Ectodermal cell (in vitro differentiated cells): ENCODE measurements around the gene GRK3.

Experiments
- H3K27ac ChIP-seq: 2 replicates; pipeline ENCODE4 v1.7.0; 2013; ENCODE audit warnings: mild to moderate bottlenecking, low read depth, low read length; ENCODE audit not compliant: insufficient read depth, poor library complexity, severe bottlenecking
- H3K27me3 ChIP-seq: 2 replicates; pipeline ENCODE4 v1.7.0; 2013; ENCODE audit warnings: mild to moderate bottlenecking, low read length; ENCODE audit not compliant: insufficient read depth, control insufficient read depth, poor library complexity, severe bottlenecking
- H3K36me3 ChIP-seq: one replicate; pipeline ENCODE4 v1.7.0; 2013; ENCODE audit warnings: low read length; ENCODE audit not compliant: control insufficient read depth, insufficient read depth
- H3K4me1 ChIP-seq: one replicate; pipeline ENCODE4 v1.7.0; 2013; ENCODE audit warnings: low read length; ENCODE audit not compliant: control insufficient read depth, insufficient read depth
- H3K4me3 ChIP-seq: 2 replicates; pipeline ENCODE4 v1.7.0; 2013; ENCODE audit warnings: low read depth, low read length, control low read depth; ENCODE audit not compliant: insufficient read depth
- H3K9me3 ChIP-seq: 2 replicates; pipeline ENCODE4 v1.7.0; 2013; ENCODE audit warnings: mild to moderate bottlenecking, low read length, moderate library complexity; ENCODE audit not compliant: control insufficient read depth
- WGBS, 2 experiments: methylation state at CpG; one replicate each; pipeline ENCODE4 v1.1.7; 2013; ENCODE audit warnings: missing lambda C conversion rate in 2 of 2; 5-methylcytosine and 5-hydroxymethylcytosine counted together

The GRK3 gene

GRCh38 chr22:25760848-25761595 lies 196.5 kb downstream of the GRK3 start:
- no peak overlapping the region for H3K4me3 ChIP-seq
- no peaks in the 10 kb centered on the region for H3K36me3 ChIP-seq
- no peaks in the 10 kb centered on the region for H3K27me3 ChIP-seq
- H3K9me3 ChIP-seq = no peaks in the 10 kb centered on the region
- 87 to 89% methylated on average over 15 of the region's 15 CpGs for WGBS, 2 experiments
- H3K27ac ChIP-seq = no peak overlapping the region
- no peaks in the 10 kb centered on the region for H3K4me1 ChIP-seq

DNA sequence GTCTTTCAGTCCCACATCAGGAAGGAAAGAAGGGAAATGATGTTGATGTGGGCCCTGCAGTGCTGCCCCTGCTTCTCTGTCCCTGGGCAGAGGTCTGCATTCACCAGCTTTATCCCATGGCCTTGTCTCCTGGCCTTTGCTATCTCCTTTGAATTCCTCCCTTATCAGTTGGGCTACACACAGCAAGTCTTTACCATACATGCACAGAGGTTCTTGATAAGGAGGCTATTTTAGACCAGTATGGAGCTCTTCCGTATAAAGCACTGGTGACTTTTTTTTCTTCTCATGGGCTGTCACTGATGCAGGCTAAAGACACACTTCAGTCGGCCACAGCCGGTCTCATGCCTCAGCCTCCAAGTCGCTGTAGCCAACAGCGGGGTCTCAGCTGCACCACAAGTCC lies 197.7 kb downstream of the GRK3 start:
- WGBS, 2 experiments = 93 to 95% methylated on average over 5 of the region's 5 CpGs

GRCh38 chr22:25763239-25763777 lies 198.8 kb downstream of the GRK3 start:
- Histone ChIP-seq H3K27ac (no peak overlapping the region), H3K4me3 (no peak overlapping the region), H3K36me3 (no peaks in the 10 kb centered on the region), H3K4me1 (no peaks in the 10 kb centered on the region), H3K9me3 (no peaks in the 10 kb centered on the region), H3K27me3 (no peaks in the 10 kb centered on the region)
- WGBS, 2 experiments = 58 to 67% methylated on average over 7 of the region's 7 CpGs

More for the DNA sequence above, 197.7 kb downstream of the GRK3 start:
- Histone ChIP-seq H3K9me3 (no peaks in the 10 kb centered on the region), H3K4me1 (no peaks in the 10 kb centered on the region), H3K27ac (no peak overlapping the region), H3K27me3 (no peaks in the 10 kb centered on the region), H3K36me3 (no peaks in the 10 kb centered on the region), H3K4me3 (no peak overlapping the region)

GRCh38 chr22:25764270-25765015 lies 200.0 kb downstream of the GRK3 start:
- Histone ChIP-seq H3K9me3 (no peaks in the 10 kb centered on the region), H3K4me3 (no peak overlapping the region), H3K4me1 (no peaks in the 10 kb centered on the region), H3K36me3 (no peaks in the 10 kb centered on the region), H3K27ac (no peak overlapping the region), H3K27me3 (no peaks in the 10 kb centered on the region)
- 86% methylated on average over 8 of the region's 8 CpGs for WGBS, 2 experiments

DNA sequence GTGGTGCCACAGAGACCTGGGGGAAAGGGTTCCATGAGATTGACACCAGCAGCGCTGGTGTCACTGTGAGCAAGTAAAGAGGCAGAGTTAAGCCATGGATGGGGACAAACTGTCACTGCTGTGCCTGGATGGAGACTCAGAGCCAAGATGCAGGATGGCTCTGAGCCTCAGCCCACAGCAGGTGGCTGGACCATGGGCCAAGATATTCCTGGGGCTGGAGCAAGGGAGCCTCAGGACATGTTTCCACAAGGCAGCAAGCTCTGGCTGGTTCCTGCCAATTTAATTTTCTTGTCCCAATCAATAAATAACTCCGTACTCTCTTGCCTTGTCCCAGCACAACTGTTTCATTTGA lies 200.5 kb downstream of the GRK3 start:
- no peak overlapping the region for H3K27ac ChIP-seq
- no peaks in the 10 kb centered on the region for H3K27me3 ChIP-seq
- 85 to 93% methylated on average over 2 of the region's 2 CpGs for WGBS, 2 experiments
- no peaks in the 10 kb centered on the region for H3K9me3 ChIP-seq
- no peak overlapping the region for H3K4me3 ChIP-seq
- H3K36me3 ChIP-seq = no peaks in the 10 kb centered on the region
- H3K4me1 ChIP-seq = no peaks in the 10 kb centered on the region

DNA sequence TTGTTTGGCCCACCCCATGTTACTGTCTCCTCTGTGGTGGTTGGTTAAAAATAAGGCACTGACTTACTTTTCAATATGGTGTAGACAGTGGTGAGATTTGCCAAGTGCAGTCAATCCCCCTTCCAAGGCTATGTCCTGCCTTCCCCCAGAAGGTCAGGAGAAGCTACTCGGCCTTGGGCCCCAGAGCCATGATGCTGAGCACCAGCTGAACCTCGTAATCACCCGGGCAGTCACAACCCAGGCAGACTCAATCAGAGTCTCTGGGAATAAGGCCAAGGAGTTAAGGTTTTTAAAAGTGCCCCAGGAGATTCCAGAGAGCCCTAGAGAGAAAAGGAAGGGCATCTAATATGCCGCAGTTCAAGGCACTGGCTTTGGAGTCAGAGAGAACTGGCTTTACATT lies 201.3 kb downstream of the GRK3 start:
- no peak overlapping the region for H3K27ac ChIP-seq
- H3K4me1 ChIP-seq = no peaks in the 10 kb centered on the region
- H3K4me3 ChIP-seq = no peak overlapping the region
- no peaks in the 10 kb centered on the region for H3K27me3 ChIP-seq
- no peaks in the 10 kb centered on the region for H3K9me3 ChIP-seq
- no peaks in the 10 kb centered on the region for H3K36me3 ChIP-seq
- 91 to 94% methylated on average over 4 of the region's 4 CpGs for WGBS, 2 experiments

DNA sequence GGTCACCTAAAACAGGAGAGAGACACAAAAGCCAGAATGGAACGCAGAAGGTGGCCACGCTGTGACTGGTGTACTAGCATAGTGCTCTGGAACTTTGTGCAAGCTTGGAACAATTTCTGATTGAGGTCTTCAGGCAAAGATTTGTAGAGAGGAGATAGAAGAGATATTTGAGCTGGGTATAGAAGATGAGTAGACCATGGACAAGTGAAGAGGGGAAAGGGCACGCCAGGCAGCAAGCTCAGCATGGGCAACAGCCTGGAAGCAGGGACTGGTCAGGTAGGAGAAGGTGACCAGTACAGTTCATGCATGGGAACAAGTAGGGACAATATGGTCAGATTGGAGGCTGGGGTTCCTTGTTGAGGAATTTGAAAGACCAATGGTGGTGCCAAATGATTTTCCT lies 201.9 kb downstream of the GRK3 start:
- no peaks in the 10 kb centered on the region for H3K9me3 ChIP-seq
- no peaks in the 10 kb centered on the region for H3K36me3 ChIP-seq
- H3K27me3 ChIP-seq = no peaks in the 10 kb centered on the region
- H3K4me1 ChIP-seq = no peaks in the 10 kb centered on the region
- H3K27ac ChIP-seq = no peak overlapping the region
- H3K4me3 ChIP-seq = no peak overlapping the region
- 91 to 93% methylated on average over 3 of the region's 3 CpGs for WGBS, 2 experiments

- Histone ChIP-seq H3K27me3 (no peaks in the 10 kb centered on the region), H3K9me3 (no peaks in the 10 kb centered on the region), H3K36me3 (no peaks in the 10 kb centered on the region), H3K4me3 (no peak overlapping the region), H3K27ac (no peak overlapping the region), H3K4me1 (no peaks in the 10 kb centered on the region)
- 94 to 98% methylated on average over 4 of the region's 4 CpGs for WGBS, 2 experiments
Observed at GRCh38 chr22:25770333-25770732, 205.9 kb downstream of the GRK3 start.

DNA sequence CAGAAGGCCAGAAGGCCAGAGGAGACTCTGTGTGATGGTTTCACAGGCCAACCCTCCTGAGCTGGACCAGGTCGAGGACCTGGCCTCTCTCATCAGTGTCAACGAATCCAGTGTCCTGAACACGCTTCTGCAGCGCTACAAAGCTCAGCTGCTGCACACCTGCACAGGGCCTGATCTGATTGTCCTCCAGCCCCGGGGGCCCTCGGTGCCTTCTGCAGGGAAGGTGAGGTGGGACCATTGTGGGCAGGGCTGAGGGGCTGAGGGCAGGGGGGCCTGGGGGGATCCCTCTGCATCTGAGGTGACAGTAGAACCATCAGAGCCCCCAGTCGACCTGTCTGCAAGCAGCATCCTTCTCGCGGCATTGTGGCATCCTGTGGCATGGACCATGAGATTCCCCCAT lies 207.8 kb downstream of the GRK3 start:
- Histone ChIP-seq H3K9me3 (no peaks in the 10 kb centered on the region), H3K4me3 (no peak overlapping the region), H3K27ac (no peak overlapping the region), H3K36me3 (no peaks in the 10 kb centered on the region), H3K27me3 (no peaks in the 10 kb centered on the region), H3K4me1 (no peaks in the 10 kb centered on the region)
- 84 to 86% methylated on average over 9 of the region's 9 CpGs for WGBS, 2 experiments

DNA sequence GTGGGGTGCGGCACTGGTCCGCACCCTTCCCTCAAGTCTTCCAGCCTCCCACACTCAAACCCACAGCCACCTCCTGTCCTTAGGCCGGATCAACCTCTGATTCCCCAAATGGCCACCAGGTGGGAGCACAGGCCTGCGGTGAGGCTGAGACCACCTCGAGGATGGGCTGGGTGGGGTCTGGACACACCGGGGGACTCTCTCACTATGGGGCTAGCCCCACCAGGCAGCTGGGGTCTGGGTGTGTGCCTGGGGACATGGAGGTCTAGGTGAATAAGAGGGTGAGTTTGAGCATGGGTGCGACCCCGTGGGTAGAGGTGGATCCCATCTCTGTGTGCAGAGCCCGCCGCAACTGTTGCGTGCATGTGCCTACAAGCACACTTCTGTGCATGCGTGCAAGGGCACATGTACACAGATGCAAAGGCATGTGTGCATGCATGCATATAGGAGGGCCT lies 210.1 kb downstream of the GRK3 start:
- no peaks in the 10 kb centered on the region for H3K27me3 ChIP-seq
- no peak overlapping the region for H3K27ac ChIP-seq
- no peak overlapping the region for H3K4me3 ChIP-seq
- WGBS, 2 experiments = 63 to 64% methylated on average over 12 of the region's 12 CpGs
- no peaks in the 10 kb centered on the region for H3K36me3 ChIP-seq
- no peaks in the 10 kb centered on the region for H3K9me3 ChIP-seq
- no peaks in the 10 kb centered on the region for H3K4me1 ChIP-seq
